GM19035 (cell line): ENCODE data around the gene DNAL1.

Source experiments
- ATAC-seq: cut with Tn5 transposase; IDR thresholded peaks from one replicate; pipeline ENCODE4 v1.9.1; 2021; ENCODE audit not compliant: unreplicated experiment

Gene DNAL1

DNA sequence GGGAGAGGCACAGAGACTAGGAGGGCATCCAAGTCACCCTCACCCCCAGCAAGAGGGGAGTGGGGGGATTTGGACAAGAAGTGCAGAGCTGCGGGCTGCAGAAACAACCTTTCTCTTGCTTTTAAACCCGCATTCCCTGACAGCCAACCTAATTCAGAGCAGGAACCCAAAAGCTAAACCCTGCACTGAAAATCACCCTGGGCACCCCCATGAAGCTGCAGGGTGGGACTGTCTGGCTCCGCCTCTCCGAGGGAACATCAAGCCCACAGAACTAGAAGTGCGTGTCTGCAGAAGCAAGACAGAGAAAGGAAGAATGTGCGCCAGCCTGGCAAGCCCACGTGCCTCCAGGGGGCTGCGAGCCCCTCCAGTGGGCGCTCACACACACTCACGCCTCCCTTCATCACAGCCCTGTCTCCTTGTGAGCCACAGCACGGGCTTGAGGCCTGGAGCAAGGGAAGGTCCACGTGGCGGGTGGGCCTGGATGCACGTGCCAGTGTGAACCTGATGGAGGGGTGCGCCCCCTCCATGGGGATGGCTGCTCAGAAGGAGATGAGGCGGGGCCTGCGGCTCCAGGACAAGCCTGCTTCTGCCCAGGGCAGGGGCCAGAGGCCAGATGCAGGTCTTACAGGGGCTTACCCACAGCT, 97.2 kb downstream of the DNAL1 start:
- no peak for ATAC-seq

DNA sequence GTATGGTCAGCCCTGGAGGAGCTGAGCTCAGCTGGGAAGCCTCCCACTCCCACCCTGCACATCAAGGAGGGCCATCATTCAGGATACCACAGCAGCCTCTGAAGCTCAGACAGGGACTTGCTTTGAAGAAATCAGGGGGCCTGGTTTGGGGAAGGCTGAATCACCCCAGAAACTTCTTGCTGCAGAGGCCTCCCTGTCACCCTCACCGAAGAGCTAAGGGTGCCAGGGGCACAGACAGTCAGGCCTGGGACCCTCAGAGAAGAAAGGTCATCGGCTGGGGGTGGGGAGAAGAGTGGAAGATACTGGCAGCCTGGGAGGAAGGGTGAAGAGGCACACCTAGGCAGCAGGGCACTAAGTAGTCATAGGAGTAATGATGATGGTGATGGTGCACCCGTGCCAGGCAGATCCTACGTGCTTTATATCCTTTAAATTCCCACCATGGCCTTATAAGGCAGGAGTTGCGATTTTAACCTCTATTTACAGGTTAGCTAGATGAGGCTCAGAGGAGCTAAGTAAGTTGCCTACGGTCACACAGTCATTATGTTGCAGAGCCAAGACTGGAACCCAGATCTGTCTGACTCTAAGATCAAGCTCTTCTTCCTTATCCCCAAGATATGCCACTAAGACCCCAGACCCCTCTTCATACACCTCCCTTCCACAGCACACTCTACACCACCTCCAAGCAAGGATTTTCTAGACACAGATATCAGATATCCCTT, 97.9 kb downstream of the DNAL1 start:
- ATAC-seq, result no peak

DNA sequence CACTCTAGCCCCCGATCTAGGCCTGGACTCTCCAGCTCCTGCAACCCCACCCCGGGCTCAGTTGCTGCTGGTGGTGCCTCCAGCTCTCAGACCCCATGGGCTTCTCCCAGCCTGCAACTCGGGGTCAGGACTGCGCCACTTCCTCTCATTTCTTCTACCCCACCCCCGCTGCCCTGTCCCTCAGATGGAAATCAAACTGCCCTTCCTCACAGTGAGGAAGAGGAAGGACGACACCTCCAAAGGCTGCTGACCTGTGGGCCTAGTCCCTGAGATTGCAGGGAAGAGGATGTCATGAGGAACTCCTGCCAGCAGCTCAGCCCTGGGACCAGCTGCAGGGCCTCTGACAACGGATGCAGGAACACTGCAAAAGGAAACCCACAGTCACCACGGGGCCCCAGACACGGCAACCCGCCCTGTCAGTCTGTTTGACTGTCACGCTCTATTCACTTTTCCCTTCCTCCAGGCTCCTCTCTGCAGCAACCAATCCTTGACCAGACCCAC, 98.7 kb downstream of the DNAL1 start:
- peak; percentile 47 for ATAC-seq

DNA sequence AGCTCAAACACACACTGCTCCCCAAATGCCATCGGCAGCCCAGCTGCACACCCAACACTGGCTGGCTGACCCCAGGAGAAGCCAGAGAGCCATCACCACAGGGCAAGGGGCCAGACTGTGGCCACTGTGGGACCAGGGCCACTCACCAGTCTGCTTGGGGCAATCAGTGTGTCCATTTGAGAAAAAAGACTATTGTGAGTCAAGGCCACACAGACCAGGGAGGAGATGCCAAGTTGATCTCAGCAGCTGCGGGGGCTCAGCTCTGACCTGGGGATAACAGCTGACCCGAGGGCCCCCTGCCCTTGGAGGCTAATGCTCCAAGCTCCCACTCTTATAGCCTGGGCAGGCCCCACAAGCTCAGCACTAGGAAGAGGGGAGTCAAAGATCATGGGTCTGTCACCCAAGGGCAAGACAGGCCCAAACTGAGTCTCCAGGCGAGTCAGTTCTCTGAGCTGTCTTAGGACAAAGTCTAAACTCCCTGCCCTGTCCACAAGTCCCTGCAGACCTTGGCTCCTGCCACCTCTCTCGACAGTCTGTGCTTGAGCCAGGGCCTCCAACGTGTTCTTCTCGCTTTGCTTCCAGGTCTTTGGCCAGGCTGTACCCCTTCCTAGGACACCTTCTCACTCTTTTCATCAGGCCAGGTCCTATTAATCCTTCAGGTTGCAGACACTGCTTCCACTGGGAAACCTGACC, 99.5 kb downstream of the DNAL1 start:
- ATAC-seq, result no peak

DNA sequence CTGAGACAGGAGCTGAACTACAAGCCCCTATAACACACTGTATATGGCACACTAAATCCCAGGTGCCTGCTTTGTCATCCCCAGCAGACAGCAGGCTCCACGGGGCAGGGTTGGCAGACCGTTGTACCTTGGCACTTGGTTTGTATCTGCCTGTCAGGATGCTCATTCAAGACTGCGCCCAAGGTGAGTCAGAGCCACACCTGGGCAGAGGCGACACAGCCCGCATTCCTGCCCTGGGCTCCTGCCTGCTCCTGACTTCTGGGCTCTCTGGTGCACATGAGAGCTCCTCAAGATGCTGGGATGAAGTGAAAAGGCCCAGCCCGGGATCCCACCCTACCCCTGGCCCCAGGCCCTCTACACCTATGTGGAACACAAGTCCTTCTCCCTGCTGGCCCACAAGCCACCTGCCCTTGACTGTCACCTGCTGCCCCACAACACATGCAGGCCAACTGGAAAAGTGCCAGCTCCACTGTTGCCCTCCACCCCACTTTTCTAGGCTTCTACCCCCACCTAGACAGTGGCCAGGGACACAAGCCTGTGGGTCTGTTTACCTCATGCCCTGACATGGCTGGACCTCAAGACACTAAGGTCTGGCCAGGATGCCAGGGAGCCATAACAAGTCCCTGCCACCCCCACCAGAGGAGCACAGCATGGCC, 100.2 kb downstream of the DNAL1 start:
- no peak for ATAC-seq

DNA sequence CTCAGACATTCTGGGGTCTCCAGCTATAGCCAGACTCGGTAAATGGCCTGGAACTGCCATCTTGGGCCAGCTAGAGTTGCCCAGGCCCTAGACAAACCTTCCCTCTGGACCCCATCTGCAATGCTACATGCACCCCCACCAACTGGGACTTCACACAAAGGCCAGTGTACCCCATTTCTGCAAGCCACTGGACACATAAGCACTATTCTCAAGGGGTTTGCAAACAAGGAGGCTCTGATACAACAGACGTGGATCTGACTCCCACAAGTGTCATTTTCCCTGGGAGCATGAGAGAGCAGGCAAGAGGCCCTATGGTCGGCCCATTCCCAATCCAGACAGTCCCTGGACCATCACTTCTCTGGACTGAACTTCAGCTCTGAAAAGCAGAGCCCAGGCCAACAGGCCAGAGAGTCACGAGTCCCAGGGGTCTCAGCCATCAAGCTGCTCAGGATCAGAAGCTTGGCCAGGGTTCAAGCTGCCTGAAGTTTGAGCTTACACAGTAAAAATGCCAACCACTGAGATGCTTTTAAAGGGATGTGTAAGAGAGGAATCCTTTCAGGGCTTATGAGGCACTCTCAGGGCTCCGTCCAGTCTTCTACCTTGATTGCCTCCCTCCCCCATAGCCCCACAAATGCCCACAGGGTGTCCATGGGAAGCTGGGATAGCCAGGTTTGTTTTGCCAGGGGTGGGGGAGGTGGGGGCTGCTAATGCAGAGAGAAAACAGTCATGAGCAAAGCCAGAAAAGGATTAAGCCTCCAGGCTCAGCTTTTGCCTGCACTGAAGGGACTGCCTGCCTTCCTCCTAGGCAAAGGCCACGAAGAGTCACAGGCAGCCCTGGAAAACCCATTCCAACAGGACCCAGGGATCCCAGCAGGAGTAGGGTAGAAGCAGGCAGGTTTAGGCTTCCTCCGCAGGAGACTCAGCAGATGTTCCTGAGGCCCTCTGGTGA, 101.1 kb downstream of the DNAL1 start:
- no peak for ATAC-seq

DNA sequence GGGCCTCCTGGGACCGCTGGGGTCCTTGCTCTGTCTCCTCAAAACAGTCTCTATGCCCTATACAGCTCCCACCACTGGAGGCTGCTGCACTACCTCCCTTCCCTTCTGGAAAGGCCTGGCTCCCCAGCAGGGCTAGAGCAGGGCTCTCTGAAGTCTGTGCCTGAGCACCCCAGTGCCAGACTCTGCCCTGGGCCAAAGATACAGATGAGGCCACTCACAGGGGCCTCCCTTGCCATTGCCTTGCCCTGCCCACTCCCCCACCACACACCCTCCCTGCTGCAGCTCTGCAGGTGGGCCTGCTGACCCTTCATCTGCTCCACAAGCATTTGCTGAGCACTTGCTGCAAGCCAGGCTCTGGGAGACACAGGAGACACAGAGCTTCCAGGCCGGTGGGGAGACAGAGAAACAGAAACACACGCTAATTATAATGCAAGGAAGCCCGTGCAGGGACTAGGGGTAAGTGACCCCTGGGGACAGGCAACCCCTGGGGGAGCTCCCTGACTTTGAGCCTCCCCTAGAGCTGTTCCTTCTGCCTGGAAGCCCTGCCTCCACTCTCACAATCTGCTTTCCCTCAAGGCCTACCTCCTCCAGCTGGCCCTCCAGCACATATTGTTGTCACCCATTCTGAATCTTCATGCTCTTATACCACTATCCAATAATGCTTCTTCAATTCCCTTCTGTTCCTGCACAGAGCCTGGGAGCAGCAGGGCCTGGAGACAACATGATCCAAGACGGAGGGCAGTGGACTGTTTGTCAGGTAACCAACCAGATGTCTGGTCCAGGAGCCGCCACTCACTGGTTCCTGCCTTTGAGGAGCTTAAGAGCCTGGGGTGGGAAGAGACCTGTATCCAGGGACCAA, 102.0 kb downstream of the DNAL1 start:
- no peak for ATAC-seq

DNA sequence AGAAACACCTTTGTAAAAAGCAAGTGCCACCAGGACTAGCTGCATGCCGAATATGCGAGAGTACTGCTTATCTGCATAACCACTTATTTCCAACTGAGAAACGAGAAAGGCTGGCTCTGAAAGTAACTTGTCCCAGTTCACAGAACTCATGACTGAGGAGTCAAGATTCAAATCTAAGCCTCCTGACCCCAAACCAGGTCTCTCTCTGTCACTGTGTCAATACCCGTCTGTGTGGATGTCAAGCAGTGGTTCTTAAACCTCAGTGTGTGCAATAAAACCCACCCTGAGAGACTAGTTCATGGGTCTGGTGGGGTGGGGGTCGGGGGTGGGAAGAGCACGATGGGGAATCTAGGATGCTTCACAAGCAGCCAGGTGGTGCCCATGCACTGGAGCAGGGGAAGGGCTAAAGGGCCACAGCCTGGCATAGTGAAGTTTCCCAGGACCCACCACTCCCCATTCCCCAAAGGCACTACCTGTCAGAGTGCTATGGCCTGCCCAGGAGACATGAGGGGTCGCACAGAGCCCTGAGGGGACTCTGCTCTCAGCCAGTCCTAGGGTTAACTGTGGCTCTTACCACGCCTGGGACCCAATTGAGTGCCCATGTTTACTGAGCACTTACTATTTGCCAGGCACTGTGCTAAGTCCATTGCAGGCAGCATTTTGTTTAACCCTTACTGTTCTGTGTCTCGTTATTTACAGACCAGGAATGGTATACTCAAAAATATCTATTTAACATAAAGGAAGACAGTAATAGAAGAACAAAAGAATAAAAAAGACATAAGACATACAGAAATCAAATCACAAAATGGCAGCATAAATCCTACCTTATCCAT, 102.8 kb downstream of the DNAL1 start:
- ATAC-seq, result no peak

DNA sequence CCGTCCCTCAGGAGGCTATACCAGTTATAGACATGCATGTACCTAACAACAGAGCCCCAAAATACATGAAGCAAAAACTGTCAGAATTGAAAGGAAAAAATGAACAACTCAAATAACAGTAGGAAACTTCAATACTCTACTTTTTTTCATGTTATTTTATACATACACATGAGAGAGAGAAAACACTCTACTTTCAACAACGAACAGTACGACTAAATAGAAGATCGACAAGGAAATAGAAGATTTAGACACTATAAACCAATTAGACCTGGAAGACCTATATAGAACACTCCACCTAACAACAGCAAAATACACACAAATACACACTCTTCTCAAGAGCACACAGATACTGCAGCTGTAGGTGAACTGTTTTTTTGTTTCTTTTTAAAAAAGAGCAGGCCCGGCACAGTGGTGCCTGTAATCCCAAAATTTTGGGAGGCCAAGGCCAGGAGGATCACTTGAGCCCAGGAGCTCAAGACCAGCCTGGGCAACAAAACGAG, 104.1 kb downstream of the DNAL1 start:
- ATAC-seq, result no peak

DNA sequence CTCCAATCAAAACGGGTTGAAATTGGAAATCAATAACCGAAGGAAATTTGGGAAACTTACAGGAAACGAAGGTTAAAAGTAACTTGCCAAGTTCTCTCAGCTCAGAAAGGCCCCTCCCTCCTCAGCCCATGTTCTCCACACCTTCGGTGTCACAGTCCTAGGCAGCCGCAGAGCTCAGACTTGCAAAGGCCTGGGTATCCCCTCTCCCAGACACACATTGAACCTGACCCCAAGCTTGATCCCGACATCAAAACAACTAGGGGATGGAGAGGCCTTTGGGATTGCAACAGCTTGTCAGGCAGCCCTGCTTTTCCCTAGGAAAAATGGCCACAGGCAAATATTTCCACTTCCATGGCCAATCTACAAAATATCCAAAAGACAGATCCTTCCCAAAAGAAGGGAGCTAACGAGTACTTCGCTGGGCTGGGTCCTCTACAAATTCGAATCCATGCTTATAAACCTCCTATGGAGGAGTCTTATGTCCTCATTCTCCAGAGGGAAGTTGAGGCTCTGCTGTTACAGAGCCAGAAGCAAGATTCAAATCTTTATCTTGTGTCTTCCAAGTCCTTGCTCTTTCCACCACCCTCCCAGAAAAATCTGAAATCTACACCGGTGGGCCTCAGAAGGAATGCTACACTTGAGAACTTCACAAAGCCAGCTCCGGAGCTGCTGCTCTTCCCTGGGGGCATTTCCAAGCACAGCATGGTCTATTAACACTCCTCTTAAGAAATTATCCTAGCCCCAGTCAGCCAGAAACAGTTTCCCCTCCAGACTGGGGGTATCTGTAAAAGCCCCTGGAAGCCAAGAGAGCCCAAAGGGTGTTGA, 105.1 kb downstream of the DNAL1 start:
- ATAC-seq, result no peak

DNA sequence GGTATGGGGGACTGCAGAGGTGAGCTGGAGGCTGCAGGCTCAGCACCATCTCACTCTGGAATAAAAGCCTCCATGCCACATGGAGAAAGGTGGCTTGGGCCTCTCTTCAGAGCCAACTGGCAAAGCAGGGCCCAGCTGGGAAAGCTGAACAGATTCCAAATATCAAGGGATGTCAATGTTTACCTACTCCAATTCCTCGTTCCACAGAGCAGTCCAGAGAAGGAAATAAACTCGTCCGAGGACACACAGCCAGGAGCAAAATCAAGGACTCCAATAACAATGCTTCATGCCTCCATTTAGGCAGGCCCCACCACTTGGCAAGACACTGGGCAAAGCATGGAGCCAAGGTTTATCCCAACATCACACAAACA, 105.7 kb downstream of the DNAL1 start:
- no peak for ATAC-seq

DNA sequence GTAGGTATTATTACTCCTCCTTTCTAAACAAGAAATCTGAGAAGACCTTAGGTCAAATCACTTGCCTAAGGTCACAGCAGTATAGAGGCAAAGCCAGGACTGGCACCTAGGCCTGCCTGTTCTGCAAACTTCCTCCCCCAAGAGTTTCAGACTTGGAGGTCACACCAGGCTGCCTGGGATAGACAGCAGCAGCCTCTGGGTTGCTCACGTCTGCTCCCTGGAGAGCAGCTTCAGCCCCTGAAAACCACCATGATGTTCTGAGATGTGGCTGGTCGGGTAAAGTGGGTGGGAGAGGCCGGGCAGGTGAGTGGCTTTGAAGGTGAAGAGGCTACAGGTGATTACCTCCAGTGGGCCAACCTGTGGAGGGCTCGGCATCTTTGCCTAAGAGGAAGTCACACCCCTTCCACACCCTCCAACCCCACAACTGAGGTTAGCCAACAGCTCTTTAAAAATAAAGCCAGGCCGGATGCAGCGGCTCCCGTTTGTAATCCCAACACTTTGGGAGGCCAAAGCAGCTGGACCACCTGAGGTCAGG, 106.4 kb downstream of the DNAL1 start:
- ATAC-seq, result no peak

DNA sequence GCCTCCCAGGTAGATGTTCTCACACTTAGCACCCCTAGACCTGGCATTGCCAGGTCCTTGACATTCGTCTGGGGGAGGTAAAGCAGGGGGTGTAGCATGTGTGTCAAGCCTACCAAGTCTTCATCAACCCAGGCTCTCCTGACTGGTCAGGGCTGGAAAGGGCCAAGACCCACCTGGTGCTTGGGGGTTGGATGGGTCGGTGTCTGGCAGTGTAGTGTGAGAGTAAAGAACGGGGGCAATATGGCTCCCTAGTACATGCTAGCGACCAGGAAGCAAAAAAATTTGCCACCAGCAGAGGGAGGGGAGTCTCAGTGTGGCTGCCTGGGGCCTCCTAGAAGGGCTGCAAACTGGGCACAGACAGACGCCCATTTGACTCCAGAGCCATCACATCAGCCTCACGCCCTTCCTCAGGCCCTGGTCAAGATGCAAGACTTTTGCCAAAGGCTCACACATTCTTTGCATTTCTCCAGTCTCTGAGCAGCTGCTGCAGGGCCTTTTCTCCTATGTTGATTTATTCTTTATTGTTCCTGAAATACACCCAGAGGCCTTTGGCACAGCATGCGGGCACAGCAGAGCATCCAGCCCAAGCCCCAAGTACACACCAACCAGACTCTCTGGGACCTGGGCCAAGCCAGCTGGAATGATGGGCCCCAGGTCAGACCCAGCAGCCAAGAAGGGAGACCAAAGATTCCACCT, 107.7 kb downstream of the DNAL1 start:
- ATAC-seq, result no peak
